HUES64 (cell line): ENCODE results near the gene GPR152. TPM values are rescaled to one million over a fixed set of nuclear protein-coding genes. Genes with fewer than 3 reads are reported as not detected.

Experiments used
- H3K27ac ChIP-seq: 2 replicates; pipeline ENCODE4 v1.7.0; 2013; ENCODE audit warnings: low read depth, low read length, inconsistent platforms
- H3K27me3 ChIP-seq: 2 replicates; pipeline ENCODE4 v1.6.1; 2013; ENCODE audit warnings: mild to moderate bottlenecking, low read length; ENCODE audit not compliant: insufficient read depth
- H3K36me3 ChIP-seq: 2 replicates; pipeline ENCODE4 v1.6.1; 2013; ENCODE audit warnings: mild to moderate bottlenecking, low read length; ENCODE audit not compliant: insufficient read depth
- H3K4me1 ChIP-seq: 2 replicates; pipeline ENCODE4 v1.6.1; 2013; ENCODE audit warnings: mild to moderate bottlenecking, low read length, moderate library complexity; ENCODE audit not compliant: insufficient read depth
- H3K4me3 ChIP-seq: 2 replicates; pipeline ENCODE4 v1.5.1; 2013; ENCODE audit warnings: mild to moderate bottlenecking, low read length, moderate library complexity
- H3K9ac ChIP-seq: 2 replicates; pipeline ENCODE4 v1.6.1; 2013; ENCODE audit warnings: mild to moderate bottlenecking, low read depth, low read length
- H3K9me3 ChIP-seq: 2 replicates; pipeline ENCODE4 v1.6.1; 2013; ENCODE audit warnings: low read depth, low read length; ENCODE audit not compliant: insufficient read depth
- WGBS: fragments of 150-250, 120-280 bp; methylation state at CpG from one replicate; pipeline ENCODE4 v1.1.7; 2013; ENCODE audit warnings: missing lambda C conversion rate; 5-methylcytosine and 5-hydroxymethylcytosine counted together
- polyA plus RNA-seq, 2 experiments: library from polyadenylated mRNA; stranded (reverse); fragments of 50-300 nt; gene quantifications; one replicate each; pipeline ENCODE4 v1.2.3, GENCODE V29; 2013

GPR152 gene
- not detected for polyA plus RNA-seq (2013, experiment 1 of 2)
- not detected for polyA plus RNA-seq (2013, experiment 2 of 2)

GRCh38 chr11:67452141-67452952 lies at the start of gene GPR152:
Gene GPR152, minus strand, starts transcription at chr11:67452729. Its CDS starts 5 bp downstream, at chr11:67452724.
- no peaks in the 10 kb centered on the region for H3K36me3 ChIP-seq
- H3K27ac ChIP-seq = no peak within 1 kb of the TSS
- WGBS = 93% methylated on average over 33 of the region's 33 CpGs

GRCh38 chr11:67501854-67502253 lies 49.3 kb upstream of the GPR152 start:
- H3K4me1 ChIP-seq = peaks cover 6% of the 10 kb centered on the region; the same call in 1 of the 2 replicates

More at GRCh38 chr11:67452141-67452952, at the start of gene GPR152:
- Histone ChIP-seq H3K4me1 (no peaks in the 10 kb centered on the region), H3K4me3 (no peak within 1 kb of the TSS), H3K9me3 (no peaks in the 10 kb centered on the region), H3K27me3 (no peaks in the 10 kb centered on the region), H3K9ac (no peak within 1 kb of the TSS)

GRCh38 chr11:67500831-67501715 lies 48.5 kb upstream of the GPR152 start:
- 92% methylated on average over 8 of the region's 9 CpGs for whole genome bisulfite sequencing
- H3K9ac ChIP-seq = no peak overlapping the region
- no peak overlapping the region for H3K27ac ChIP-seq
- H3K4me3 ChIP-seq = no peak overlapping the region
- no peaks in the 10 kb centered on the region for H3K9me3 ChIP-seq
- peaks cover 6% of the 10 kb centered on the region; the same call in 1 of the 2 replicates for H3K4me1 ChIP-seq
- peaks cover 13% of the 10 kb centered on the region for H3K36me3 ChIP-seq
- peaks cover 11% of the 10 kb centered on the region for H3K27me3 ChIP-seq

More at GRCh38 chr11:67501854-67502253, 49.3 kb upstream of the GPR152 start:
- Histone ChIP-seq H3K9ac (no peak overlapping the region), H3K27me3 (peaks cover 11% of the 10 kb centered on the region), H3K36me3 (peaks cover 12% of the 10 kb centered on the region), H3K9me3 (no peaks in the 10 kb centered on the region), H3K4me3 (no peak overlapping the region), H3K27ac (no peak overlapping the region)
- 95% methylated on average over 18 of the region's 18 CpGs for WGBS

- H3K36me3 ChIP-seq = peaks cover 16% of the 10 kb centered on the region
- WGBS = 92% methylated on average over 1 of the region's 1 CpG
- H3K4me1 ChIP-seq = peaks cover 1% of the 10 kb centered on the region; the same call in 1 of the 2 replicates
- no peak overlapping the region for H3K27ac ChIP-seq
- no peaks in the 10 kb centered on the region for H3K9me3 ChIP-seq
- peaks cover 11% of the 10 kb centered on the region for H3K27me3 ChIP-seq
- H3K9ac ChIP-seq = no peak overlapping the region
- no peak overlapping the region for H3K4me3 ChIP-seq
These were observed 47.9 kb upstream of the GPR152 start for GRCh38 chr11:67500484-67500821.

- H3K27ac ChIP-seq = no peak overlapping the region
- H3K9me3 ChIP-seq = no peaks in the 10 kb centered on the region
- peaks cover 16% of the 10 kb centered on the region for H3K36me3 ChIP-seq
- peaks cover 11% of the 10 kb centered on the region for H3K27me3 ChIP-seq
- no peak overlapping the region for H3K9ac ChIP-seq
- WGBS = 93% methylated on average over 26 of the region's 26 CpGs
- H3K4me1 ChIP-seq = no peaks in the 10 kb centered on the region
- no peak overlapping the region for H3K4me3 ChIP-seq
These were observed 47.4 kb upstream of the GPR152 start for GRCh38 chr11:67499808-67500483.

GRCh38 chr11:67498544-67498972 lies 46.0 kb upstream of the GPR152 start:
- Histone ChIP-seq H3K27me3 (peaks cover 7% of the 10 kb centered on the region), H3K9ac (no peak overlapping the region), H3K9me3 (no peaks in the 10 kb centered on the region), H3K4me3 (no peak overlapping the region), H3K27ac (no peak overlapping the region), H3K4me1 (no peaks in the 10 kb centered on the region), H3K36me3 (peaks cover 16% of the 10 kb centered on the region)
- 91% methylated on average over 21 of the region's 21 CpGs for WGBS

GRCh38 chr11:67497656-67498291 lies 45.2 kb upstream of the GPR152 start:
- no peak overlapping the region for H3K9ac ChIP-seq
- no peaks in the 10 kb centered on the region for H3K9me3 ChIP-seq
- WGBS = 94% methylated on average over 21 of the region's 21 CpGs
- no peaks in the 10 kb centered on the region for H3K4me1 ChIP-seq
- no peaks in the 10 kb centered on the region for H3K27me3 ChIP-seq
- no peak overlapping the region for H3K4me3 ChIP-seq
- H3K36me3 ChIP-seq = peaks cover 17% of the 10 kb centered on the region
- H3K27ac ChIP-seq = no peak overlapping the region

GRCh38 chr11:67496113-67496512 lies 43.6 kb upstream of the GPR152 start:
- 95% methylated on average over 12 of the region's 12 CpGs for WGBS
- H3K27ac ChIP-seq = no peak overlapping the region
- H3K4me3 ChIP-seq = no peak overlapping the region
- H3K36me3 ChIP-seq = peaks cover 25% of the 10 kb centered on the region
- no peak overlapping the region for H3K9ac ChIP-seq
- no peaks in the 10 kb centered on the region for H3K9me3 ChIP-seq
- H3K27me3 ChIP-seq = no peaks in the 10 kb centered on the region
- H3K4me1 ChIP-seq = no peaks in the 10 kb centered on the region

- 94% methylated on average over 15 of the region's 16 CpGs for WGBS
- Histone ChIP-seq H3K9me3 (no peaks in the 10 kb centered on the region), H3K4me1 (no peaks in the 10 kb centered on the region), H3K27ac (no peak overlapping the region), H3K36me3 (peaks cover 27% of the 10 kb centered on the region), H3K27me3 (no peaks in the 10 kb centered on the region), H3K9ac (no peak overlapping the region), H3K4me3 (no peak overlapping the region)
These were observed 42.9 kb upstream of the GPR152 start for GRCh38 chr11:67495234-67496005.
